GM19239 (cell line): ENCODE results near the gene HEBP1.

Experiments used
- DNase-seq: peaks from one replicate; pipeline ENCODE4 v3.0.0; 2011; ENCODE audit warnings: low spot score; ENCODE audit not compliant: insufficient read length
- FAIRE-seq: peaks from 2 replicates; lab custom pipeline; 2011; peaks lifted over from hg19 to GRCh38; lab: Jason Lieb, UNC

HEBP1 gene

GRCh38 chr12:13026286-13026685, 26.2 kb upstream of the HEBP1 start:
- FAIRE-seq = no peak

GRCh38 chr12:13024531-13024916, 24.5 kb upstream of the HEBP1 start:
- FAIRE-seq (no peak), DNase-seq (no peak)

More at GRCh38 chr12:13026286-13026685, 26.2 kb upstream of the HEBP1 start:
- DNase-seq = no peak

DNA sequence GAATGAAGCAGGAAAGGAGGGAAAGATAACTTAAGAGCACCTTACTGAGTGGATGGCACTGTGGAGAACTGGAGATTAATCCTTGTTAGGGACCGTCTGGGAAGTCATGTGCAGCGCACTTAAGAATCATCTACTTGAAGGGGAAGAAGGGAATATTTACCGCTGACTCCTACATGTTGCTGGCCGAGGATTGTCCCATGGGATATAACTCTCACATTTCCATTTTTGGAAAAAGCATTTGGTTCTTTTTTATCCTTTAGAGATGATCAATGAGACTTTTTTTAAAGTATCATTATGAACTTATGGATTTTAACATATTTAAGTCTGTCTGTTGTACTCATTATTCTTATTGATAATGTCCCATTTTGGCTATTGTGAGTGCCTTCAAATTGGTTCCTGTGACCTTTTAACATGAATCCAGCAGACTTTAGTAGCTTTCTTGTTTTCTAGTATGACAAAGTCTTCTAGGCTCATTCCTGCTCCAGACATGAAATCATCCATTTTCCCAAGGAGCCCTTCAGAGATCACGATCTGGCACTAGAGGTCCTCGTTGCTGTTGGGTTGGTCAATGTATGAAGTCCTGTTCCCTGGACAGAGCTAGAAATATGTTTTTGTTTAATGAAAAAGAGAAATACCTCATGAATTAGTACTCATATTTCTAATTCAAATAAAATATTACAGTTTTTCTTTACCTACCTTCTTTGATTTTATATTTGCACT, 23.9 kb upstream of the HEBP1 start:
- FAIRE-seq (no peak), DNase-seq (no peak)

- no peak for DNase-seq
- FAIRE-seq = no peak
Observed at GRCh38 chr12:13022851-13023271, 22.8 kb upstream of the HEBP1 start.

DNA sequence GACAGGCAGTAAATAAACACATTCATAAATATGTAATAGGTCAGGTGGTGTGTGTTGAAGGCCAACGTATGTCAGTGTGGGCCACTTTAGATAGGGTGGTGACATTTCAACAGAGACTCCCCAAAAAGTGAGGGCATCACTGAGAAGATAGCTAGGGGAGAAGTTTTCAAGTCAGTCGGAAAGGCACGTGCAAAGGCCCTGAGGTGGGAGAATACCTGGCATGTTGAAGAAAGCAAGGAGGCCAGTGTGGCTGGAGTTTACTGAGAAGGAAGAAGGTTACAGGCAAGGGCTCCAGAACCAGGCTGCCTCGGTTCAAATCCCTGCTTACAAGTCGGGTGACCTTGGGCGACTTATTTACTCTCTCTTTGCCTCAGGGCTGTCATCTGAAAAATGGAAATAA, 11.0 kb upstream of the HEBP1 start:
- no peak for FAIRE-seq
- no peak for DNase-seq

DNA sequence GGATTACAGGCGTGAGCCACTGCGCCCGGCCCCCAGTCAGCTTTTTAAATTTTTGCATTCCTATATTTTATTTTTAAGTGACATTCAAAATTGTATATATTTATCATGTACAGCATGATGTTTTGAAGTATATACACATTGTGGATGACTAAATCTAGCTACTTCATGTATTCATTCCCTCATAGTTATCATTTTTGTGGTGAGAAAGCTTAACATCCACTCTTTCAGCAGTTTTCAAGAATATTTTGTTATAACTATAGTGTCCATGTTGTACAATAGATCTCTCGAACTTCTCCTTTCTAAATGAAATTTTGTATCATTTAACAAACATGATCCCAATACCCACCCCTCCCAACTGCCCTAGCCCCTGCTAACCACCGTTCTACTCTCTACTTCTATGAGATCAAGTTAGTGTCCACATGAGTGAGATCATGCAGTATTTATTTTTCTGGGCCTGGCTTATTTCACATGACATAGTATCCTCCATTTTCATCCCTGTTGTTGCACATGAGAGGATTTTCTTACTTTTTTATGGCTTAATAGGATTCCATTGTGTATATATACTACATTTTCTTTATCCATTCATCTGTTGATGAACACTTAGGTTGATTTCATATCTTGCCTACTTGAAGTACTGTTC, 8.8 kb upstream of the HEBP1 start:
- FAIRE-seq (no peak), DNase-seq (no peak)

- DNase-seq (no peak), FAIRE-seq (no peak)
Observed at GRCh38 chr12:13007496-13008233, 7.6 kb upstream of the HEBP1 start.

- no peak for DNase-seq
- FAIRE-seq = no peak
Observed at GRCh38 chr12:13005649-13006048, 5.6 kb upstream of the HEBP1 start.

- no peak for FAIRE-seq
- DNase-seq = no peak
Observed at GRCh38 chr12:13004986-13005385, 4.9 kb upstream of the HEBP1 start.

DNA sequence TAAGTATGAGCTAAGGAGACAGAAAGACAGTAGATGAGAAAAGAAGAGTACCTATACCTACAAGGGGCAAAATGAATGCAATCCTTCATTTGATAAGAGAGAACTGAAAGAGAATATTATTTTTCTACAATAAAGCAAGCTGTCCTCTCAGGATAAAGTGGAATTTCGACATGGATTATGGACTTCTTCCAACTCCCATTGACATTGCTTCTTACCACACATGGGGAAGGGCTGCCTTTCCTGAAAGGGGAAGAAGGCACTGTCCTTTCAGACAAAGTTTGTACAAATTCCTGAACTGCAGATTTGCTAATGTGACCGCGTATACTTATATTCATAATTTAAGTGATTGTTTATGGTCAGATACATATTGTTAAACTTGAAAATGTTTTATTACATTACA, 4.3 kb upstream of the HEBP1 start:
- FAIRE-seq (no peak), DNase-seq (no peak)

- no peak for DNase-seq
- FAIRE-seq = no peak
Observed at GRCh38 chr12:13002301-13003097, 2.4 kb upstream of the HEBP1 start.

GRCh38 chr12:13001775-13002040, 1.6 kb upstream of the HEBP1 start:
- FAIRE-seq = no peak
- DNase-seq = no peak

GRCh38 chr12:13000925-13001774, 1.1 kb upstream of the HEBP1 start:
- no peak for FAIRE-seq
- peak; percentile 28 for DNase-seq

DNA sequence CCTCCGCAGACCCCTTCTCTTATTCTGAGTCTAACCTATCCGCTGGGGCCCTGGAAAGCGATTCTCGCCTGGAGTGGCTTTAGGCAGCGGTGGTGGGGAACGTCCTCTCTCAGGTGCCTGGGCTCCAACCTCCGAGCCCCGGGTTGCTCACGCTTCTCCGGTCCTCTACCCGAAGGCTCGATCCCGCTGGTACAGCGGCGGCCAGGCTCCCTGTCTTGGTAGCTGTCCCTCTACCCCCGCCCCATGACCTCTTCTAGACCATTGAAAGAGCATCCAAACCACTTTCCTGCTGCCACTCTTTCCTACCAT, 505 bp upstream of the HEBP1 start:
- no peak for DNase-seq
- no peak for FAIRE-seq

DNA sequence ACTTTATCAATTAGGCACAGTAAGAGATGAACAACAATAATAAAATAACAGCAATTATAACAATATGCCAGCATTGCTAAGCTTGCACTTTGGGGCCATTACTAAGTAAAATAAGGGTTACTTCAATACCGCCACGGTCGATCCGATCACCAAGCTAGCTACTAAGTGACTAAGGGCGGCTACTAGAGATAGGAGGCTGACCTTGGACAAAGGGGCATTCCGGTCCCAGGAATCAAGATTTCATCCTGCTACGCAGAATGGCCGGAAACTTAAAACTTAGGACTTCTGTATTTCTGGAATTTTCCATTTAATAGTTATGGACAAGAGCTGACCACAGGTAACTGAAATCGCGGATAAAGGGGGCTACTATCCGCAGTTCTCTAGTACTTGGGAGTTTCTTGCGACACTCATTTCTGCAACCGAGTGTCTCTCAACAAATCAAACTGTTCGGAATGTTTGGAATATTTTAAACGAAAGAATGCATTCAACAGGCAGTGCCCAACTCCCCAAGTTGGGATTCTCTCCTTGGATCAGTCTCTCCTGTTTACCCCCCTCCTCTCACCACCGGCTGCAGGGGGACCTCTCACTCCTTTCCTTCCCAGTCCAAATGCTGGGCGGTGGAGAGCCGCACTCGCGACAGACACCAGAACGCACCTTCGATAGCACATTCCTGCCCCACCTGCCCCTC, 650 bp downstream of the HEBP1 start:
- FAIRE-seq (no peak), DNase-seq (no peak)

- FAIRE-seq = no peak
- DNase-seq = no peak
Observed at GRCh38 chr12:12998248-12998647, 1.8 kb downstream of the HEBP1 start.

- FAIRE-seq (no peak), DNase-seq (no peak)
Observed at GRCh38 chr12:12997734-12998133, 2.3 kb downstream of the HEBP1 start.

GRCh38 chr12:12997156-12997555, 2.9 kb downstream of the HEBP1 start:
- DNase-seq = no peak
- no peak for FAIRE-seq

GRCh38 chr12:12996209-12996608, 3.9 kb downstream of the HEBP1 start:
- no peak for FAIRE-seq
- DNase-seq = no peak

- DNase-seq = no peak
- FAIRE-seq = no peak
Observed at GRCh38 chr12:12995088-12995487, 5.0 kb downstream of the HEBP1 start.
